K562 (cell line): ENCODE data around the gene TRAPPC2B. TPM values are rescaled to one million over a fixed set of nuclear protein-coding genes. Genes with fewer than 3 reads are reported as not detected.

Experiments
- BCLAF1 ChIP-seq, 2 experiments: fragments of 450-650 bp in 1 of 2; IDR thresholded peaks; 2 replicates each; pipeline ENCODE4 v1.6.1; 2011 to 2017; ENCODE audit warnings: low read depth in 2 of 2, antibody characterized with exemption in 1 of 2, borderline replicate concordance in 1 of 2, low read length in 1 of 2, mild to moderate bottlenecking in 1 of 2, mixed read lengths in 1 of 2; ENCODE audit not compliant: control insufficient read depth in 1 of 2
- BRF2 ChIP-seq: IDR thresholded peaks from 3 replicates; pipeline ENCODE4 v1.6.1; 2011; ENCODE audit warnings: borderline replicate concordance, mild to moderate bottlenecking; ENCODE audit not compliant: insufficient read length, insufficient read depth
- CBX5 ChIP-seq: IDR thresholded peaks from 2 replicates; pipeline ENCODE4 v1.6.1; 2014; ENCODE audit warnings: low read depth, borderline replicate concordance
- CREBBP ChIP-seq: IDR thresholded peaks from one replicate; pipeline ENCODE4 v1.6.1; 2012; ENCODE audit warnings: low read depth, mild to moderate bottlenecking, control low read depth, inconsistent platforms, low read length
- IFI16 ChIP-seq: fragments of 250-450 bp; sonication (Bioruptor Pico); IDR thresholded peaks from 2 replicates; pipeline ENCODE4 v2.1.2; 2022; ENCODE audit warnings: mild to moderate bottlenecking, inconsistent platforms
- ILK ChIP-seq: fragments of 450-650 bp; IDR thresholded peaks from 2 replicates; pipeline ENCODE4 v1.6.1; 2016; ENCODE audit warnings: missing genetic modification characterization, low read depth, mild to moderate bottlenecking, missing compliant biosample characterization, moderate library complexity, borderline replicate concordance
- KDM4B ChIP-seq, 2 experiments: fragments of 450-650 bp in 1 of 2; sonication (generic) in 1 of 2; IDR thresholded peaks; 2 replicates each; pipeline ENCODE4 v1.6.1; 2016 to 2017; ENCODE audit warnings: borderline replicate concordance in 2 of 2, antibody characterized with exemption in 1 of 2, low read depth in 1 of 2, mild to moderate bottlenecking in 1 of 2
- KLF16 ChIP-seq: IDR thresholded peaks from 2 replicates; pipeline ENCODE4 v1.6.1; 2016; ENCODE audit warnings: antibody characterized with exemption
- MYC ChIP-seq, 2 experiments: fragments of 250-450 bp in 1 of 2; sonication (Bioruptor Pico) in 1 of 2; IDR thresholded peaks; 2 replicates each; pipeline versions ENCODE4 v1.5.1 to v1.6.1; 2012 to 2021; ENCODE audit warnings: low read depth in 2 of 2, borderline replicate concordance in 1 of 2, improper control_type of control experiment in 1 of 2, low read length in 1 of 2, mild to moderate bottlenecking in 1 of 2, moderate library complexity in 1 of 2
- NUFIP1 ChIP-seq: fragments of 450-650 bp; IDR thresholded peaks from 2 replicates; pipeline ENCODE4 v1.6.1; 2018; ENCODE audit not compliant: partially characterized antibody
- SIN3A ChIP-seq, 2 experiments: fragments of 150-350 bp in 1 of 2; IDR thresholded peaks; 2 replicates each; pipeline ENCODE4 v1.6.1; 2011 to 2016; ENCODE audit warnings: borderline replicate concordance in 2 of 2, low read depth in 2 of 2, low read length in 2 of 2, mild to moderate bottlenecking in 2 of 2, moderate library complexity in 2 of 2; ENCODE audit not compliant: control insufficient read depth in 1 of 2
- ZNF121 ChIP-seq: sonication (generic); formaldehyde crosslinking; conservative IDR thresholded peaks from 2 replicates; pipeline ENCODE4 v1.8.0; 2022; ENCODE audit warnings: missing genetic modification reagents
- ZNF146 ChIP-seq: IDR thresholded peaks from one replicate; pipeline ENCODE4 v1.6.1; 2018; ENCODE audit warnings: missing compliant biosample characterization; ENCODE audit not compliant: unreplicated experiment
- ZNF212 ChIP-seq: fragments of 450-650 bp; formaldehyde crosslinking; IDR thresholded peaks from 2 replicates; pipeline ENCODE4 v1.4.0; 2020; ENCODE audit warnings: mild to moderate bottlenecking
- ZNF217 ChIP-seq: sonication (generic); formaldehyde crosslinking; IDR thresholded peaks from 2 replicates; pipeline ENCODE4 v1.8.0; 2022; ENCODE audit warnings: mild to moderate bottlenecking, missing genetic modification reagents
- ZNF224 ChIP-seq: sonication (generic); formaldehyde crosslinking; IDR thresholded peaks from 2 replicates; pipeline ENCODE4 v1.8.0; 2022; ENCODE audit warnings: mild to moderate bottlenecking, missing genetic modification reagents
- polyA plus RNA-seq, 8 experiments: library from polyadenylated mRNA; depleted of rRNA in 4 of 8; stranded (reverse) in 5 of 8; unstranded in 3 of 8; fragments of >200 nt; fragmentation: Nextera tagmentation in 2 of 8; fragmentation: Illumina TruSeq in 1 of 8; extraction: Ambion mirVana in 2 of 8; extraction: Trizol in 1 of 8; gene quantifications; 2 replicates each; pipeline versions ENCODE4 v1.2.1 to v1.2.3, GENCODE V29; 2011 to 2014; ENCODE audit warnings: inconsistent platforms in 1 of 8, missing spikeins in 1 of 8
- total RNA-seq, 7 experiments: library from RNA; depleted of rRNA in 6 of 7; stranded (reverse); fragments of >200 nt in 6 of 7; fragmentation: Illumina TruSeq in 2 of 7; extraction: Trizol in 2 of 7; gene quantifications; 2 replicates each; pipeline versions ENCODE4 v1.2.1 to v1.2.3, GENCODE V29; 2011 to 2021; ENCODE audit warnings: low replicate concordance in 1 of 7
- TF ChIP-seq, protein P1 (sequence below): fragments of 200-400 bp; formaldehyde crosslinking; IDR thresholded peaks from 2 replicates; pipeline ENCODE4 v1.6.1; 2017; ENCODE audit warnings: mild to moderate bottlenecking, low read depth, low read length, moderate library complexity

Gene TRAPPC2B
- total and polyA plus RNA-seq, 9 of the 15 experiments (the other 6 are each of a cell fraction or from before 2014, with no cell fraction given), result 2.2 to 20.4 (median 4.6) TPM

GRCh38 chr19:57320180-57321084, 42.9 kb upstream of the TRAPPC2B start, which contains the start of gene ZNF543 (continued):
- TF ChIP-seq BRF2 (no peak), CBX5 (no peak), NUFIP1 (no peak), SIN3A (IDR thresholded peaks at IDR 0.05; ENCODE audit: borderline replicate concordance in 2 of 2, control insufficient read depth in 1 of 2, low read depth in 2 of 2, low read length in 2 of 2) (peak in 1 of 2 experiments; percentile 83; a peak in 2 of 4 replicates), IFI16 (CRISPR knock-in tag) (no peak), MYC (IDR thresholded peaks at IDR 0.05; ENCODE audit: low read depth, low read length) (peak; percentile 13; the same call in 1 of the 2 replicates), MYC (CRISPR knock-in tag; IDR thresholded peaks at IDR 0.05; ENCODE audit: borderline replicate concordance, low read depth) (no peak), CREBBP (no peak), KLF16 (no peak), ZNF212 (CRISPR knock-in tag) (no peak), ZNF146 (CRISPR knock-in tag) (no peak), ZNF121 (no peak), BCLAF1 (IDR thresholded peaks at IDR 0.05; ENCODE audit: borderline replicate concordance in 1 of 2, control insufficient read depth in 1 of 2, low read depth in 2 of 2, low read length in 1 of 2) (no peak), KDM4B (IDR thresholded peaks at IDR 0.05; ENCODE audit: borderline replicate concordance in 2 of 2, low read depth in 1 of 2) (no peak), ZNF217 (CRISPR knock-in tag) (no peak), ZNF224 (CRISPR knock-in tag) (no peak), ILK (tag) (no peak)
- TF ChIP-seq, protein P1, sequence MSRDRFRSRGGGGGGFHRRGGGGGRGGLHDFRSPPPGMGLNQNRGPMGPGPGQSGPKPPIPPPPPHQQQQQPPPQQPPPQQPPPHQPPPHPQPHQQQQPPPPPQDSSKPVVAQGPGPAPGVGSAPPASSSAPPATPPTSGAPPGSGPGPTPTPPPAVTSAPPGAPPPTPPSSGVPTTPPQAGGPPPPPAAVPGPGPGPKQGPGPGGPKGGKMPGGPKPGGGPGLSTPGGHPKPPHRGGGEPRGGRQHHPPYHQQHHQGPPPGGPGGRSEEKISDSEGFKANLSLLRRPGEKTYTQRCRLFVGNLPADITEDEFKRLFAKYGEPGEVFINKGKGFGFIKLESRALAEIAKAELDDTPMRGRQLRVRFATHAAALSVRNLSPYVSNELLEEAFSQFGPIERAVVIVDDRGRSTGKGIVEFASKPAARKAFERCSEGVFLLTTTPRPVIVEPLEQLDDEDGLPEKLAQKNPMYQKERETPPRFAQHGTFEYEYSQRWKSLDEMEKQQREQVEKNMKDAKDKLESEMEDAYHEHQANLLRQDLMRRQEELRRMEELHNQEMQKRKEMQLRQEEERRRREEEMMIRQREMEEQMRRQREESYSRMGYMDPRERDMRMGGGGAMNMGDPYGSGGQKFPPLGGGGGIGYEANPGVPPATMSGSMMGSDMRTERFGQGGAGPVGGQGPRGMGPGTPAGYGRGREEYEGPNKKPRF, result no peak
